Raji (cell line): Measurements from ENCODE around the gene MICB.

Experiments
- POLR2A ChIP-seq: IDR thresholded peaks from 2 replicates; pipeline ENCODE4 v1.6.1; 2011; ENCODE audit warnings: low read depth, low read length, control low read depth; ENCODE audit not compliant: insufficient read depth

The MICB gene

DNA sequence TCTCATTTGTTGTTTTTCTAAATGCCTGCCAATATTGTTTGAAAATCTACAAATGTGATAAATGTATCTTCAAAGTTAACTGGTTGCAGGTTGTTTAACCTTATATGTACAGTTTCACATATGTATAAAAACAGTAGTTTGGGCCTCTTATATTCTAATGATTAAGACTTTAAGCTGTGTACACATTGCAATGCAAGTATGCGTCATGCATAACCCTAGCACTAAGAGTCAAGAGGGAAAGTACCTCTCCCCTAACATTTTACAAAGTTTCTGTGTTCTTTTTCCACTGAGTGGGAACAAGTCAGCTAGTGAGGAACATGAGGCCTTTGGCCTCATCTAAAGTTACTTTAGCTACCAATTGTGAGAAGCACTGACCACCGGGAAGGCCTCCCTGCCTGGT is 25.7 kb upstream of the MICB start:
- no peak for TF ChIP-seq POLR2A

- TF ChIP-seq POLR2A, result no peak
Measured at GRCh38 chr6:31473244-31473643, 24.7 kb upstream of the MICB start.

DNA sequence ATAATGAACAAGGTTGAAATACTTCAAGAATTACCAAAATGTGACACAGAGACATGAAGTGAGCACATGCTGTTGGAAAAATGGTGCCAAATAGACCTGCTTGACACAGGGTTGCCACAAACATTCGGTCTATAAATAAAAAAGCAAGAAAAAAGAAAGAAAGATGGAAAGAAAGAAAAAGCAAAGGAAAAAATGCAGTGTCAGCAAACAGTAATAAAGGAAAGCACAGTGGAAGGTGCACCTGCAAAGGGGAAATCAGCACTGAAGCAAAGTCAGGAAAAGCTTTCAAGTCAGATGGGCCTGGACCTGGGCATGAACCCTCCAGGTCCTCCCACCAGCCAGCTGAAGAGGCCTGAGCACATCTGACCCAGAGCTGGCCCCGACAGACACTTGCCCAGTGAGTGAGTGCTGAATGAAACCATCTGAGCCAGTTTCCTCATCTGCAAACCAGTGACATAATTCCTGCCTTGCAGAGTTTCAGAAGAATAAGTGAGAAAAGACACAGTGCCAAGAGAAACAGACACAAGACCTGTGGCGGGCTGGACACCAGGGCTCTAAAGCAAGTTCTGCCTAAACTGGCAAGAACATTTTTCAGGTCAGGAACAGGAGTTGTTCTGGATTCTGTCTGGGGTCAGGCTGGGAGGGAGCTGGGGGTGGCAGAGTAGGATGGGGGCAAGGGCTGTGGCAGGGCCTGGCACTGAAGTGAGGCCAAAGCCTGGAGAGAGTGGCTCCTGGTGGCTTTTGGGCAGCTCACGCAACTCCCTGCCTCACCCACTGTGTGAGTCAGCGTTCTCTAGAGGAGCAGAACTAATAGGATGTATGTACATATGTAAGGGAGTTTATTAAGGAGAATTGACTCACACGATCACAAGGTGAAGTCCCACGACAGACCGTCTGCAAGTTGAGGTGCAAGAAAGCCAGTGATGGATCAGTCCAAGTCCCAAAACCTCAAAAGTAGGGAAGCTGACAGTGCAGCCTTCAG is 23.9 kb upstream of the MICB start:
- no peak for TF ChIP-seq POLR2A

GRCh38 chr6:31474871-31475286 is 23.1 kb upstream of the MICB start:
- TF ChIP-seq POLR2A, result no peak

DNA sequence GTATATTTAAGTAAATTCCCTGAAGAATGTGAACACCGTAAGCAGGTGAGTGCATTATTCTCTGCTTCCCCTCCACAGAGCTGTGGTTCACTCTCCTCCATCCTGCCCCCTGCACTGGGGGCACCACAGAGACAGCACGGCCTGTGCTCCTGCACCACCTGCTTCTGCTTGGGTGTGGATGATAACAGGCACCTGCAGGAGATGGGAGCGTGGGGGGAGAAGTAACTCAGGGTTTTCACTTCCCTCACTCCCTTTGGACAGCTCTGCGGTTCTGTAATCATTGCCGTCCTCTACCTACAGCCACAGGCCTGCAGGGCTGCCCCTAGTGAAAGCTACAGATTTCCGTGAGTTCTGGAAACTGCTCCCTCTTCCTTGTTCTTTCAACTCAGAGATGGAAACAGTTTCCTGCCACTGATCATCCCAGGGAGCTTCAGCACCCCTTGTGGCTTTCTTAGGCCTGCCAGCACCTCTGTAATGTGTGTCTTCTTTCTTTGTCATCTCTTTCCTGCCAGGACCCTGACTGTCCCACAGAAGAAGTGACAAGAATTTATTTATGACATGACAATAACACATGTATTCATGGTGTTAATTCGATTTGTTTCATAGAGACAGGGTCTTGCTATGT is 21.3 kb upstream of the MICB start:
- TF ChIP-seq POLR2A, result no peak

- no peak for TF ChIP-seq POLR2A
Measured at GRCh38 chr6:31477521-31477920, 20.4 kb upstream of the MICB start.

GRCh38 chr6:31478186-31478950 is 19.6 kb upstream of the MICB start:
- TF ChIP-seq POLR2A, result no peak

DNA sequence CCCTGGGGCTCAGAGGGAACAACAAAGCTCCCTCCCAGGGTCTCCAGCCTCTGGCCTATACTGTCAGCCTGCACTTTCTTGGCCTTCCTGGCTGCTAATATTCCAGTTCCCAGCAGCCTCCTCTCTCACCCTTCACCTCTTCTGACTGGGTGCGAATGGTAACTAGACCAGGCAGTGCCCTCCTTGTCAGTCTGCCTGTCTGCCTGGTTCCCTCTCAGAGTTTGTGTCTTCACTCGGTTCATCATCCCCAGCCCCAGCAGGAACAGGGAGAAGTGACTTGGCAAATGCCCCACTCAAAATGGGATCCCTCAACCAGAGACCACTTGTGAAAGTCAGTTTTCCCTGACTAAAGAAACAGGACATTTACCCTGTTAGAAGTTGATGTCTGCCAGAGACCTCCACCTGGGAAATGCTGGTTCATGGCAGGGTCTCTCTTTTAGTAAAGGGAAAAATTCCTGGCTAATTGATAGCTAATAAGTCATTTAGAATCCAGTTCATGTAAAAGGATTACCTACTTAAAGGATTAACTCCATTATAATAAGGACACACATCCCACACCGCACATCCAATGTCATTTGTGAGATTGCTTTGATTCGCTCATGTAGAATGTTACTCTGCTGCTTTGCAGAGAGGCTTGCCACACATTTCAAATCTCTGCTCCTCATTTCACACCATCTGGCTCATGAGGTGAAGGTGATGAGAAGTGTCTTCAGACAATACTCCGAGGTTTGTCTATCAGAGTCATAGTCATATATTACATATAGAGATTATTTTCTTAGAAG is 18.6 kb upstream of the MICB start:
- no peak for TF ChIP-seq POLR2A

DNA sequence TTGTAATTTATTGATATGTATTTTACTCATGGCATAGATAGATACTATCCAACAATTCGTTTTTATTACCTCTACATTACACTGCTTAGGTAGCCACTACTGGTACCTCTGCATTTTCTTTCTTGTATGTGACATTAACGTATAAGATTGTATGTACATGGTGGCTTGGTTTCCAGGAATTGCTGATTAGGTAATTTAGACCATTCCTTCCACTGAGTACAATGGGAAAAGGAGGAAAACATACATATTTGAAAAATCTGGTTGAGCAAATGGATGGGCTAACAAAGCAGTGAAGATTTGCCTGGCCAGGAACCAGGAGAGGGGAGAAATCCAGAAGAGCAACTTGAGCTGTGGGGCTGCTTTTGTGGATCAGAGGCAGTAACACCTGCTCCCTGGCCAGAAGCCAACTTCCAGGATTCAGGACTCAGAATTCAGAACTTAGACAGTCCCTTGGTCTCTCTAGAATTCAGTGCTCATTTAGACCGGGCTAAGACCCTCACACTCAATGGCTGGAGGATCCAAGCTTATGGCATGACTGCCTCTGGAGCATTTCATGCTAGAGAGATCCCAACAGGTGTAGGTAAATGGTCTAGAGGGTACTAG is 17.9 kb upstream of the MICB start:
- TF ChIP-seq POLR2A, result no peak

DNA sequence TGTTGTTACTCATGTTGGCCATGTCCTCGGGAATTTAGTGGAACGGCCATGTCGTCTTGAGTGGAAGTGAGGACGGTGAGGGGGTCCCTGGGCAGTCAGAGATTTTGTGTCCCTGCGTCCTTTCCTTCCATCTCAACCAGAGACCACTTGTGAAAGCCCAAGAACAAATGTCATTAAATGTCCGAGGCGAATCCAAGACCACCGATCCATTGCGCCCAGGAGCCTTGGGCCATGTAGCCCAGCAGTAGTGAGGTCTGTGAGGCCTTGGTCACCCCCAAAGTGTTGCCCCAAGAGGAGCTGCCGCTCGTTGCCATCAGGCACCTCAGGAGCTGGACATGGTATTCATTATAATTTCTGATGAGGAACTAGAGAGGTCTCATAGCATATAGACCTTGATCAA is 17.4 kb upstream of the MICB start:
- no peak for TF ChIP-seq POLR2A

GRCh38 chr6:31483392-31483791 is 14.6 kb upstream of the MICB start:
- no peak for TF ChIP-seq POLR2A

DNA sequence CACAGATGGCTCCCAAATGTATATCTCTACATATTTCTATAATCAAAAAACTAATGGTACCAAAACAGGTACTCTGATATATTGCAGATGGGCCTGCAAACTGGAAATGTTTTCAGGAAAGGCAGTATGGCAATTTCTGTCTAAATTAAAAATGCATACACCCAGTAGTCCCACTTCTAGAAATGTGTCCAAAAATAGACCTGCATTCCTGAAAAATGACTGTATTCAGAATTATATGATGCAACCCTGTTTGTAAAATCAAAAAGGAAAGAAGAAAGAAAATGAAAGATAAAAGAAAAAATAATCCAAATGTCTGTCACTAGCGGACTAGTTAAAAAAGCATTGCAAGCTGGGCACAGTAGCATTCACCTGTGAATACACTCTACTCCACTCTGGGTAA is 12.9 kb upstream of the MICB start:
- no peak for TF ChIP-seq POLR2A

DNA sequence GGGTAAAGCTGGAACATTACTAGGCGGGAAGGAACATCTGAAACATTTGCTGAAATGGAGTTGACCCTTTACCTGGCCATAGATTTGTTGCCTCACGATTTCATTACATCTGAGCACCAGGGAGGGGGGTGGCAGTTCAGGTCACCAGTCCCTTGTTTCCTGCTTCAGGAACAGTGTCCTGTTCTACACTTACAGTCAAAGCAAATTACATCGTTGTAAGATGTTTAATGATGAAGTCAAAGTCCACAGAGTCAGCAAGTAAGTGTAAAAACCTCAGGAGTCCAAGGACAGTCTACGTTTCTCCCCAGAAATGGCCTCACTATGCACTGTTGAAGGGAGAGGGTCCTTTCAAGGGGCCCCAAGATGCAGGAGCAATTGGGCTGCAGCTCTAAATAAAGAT is 8.9 kb upstream of the MICB start:
- TF ChIP-seq POLR2A, result no peak

DNA sequence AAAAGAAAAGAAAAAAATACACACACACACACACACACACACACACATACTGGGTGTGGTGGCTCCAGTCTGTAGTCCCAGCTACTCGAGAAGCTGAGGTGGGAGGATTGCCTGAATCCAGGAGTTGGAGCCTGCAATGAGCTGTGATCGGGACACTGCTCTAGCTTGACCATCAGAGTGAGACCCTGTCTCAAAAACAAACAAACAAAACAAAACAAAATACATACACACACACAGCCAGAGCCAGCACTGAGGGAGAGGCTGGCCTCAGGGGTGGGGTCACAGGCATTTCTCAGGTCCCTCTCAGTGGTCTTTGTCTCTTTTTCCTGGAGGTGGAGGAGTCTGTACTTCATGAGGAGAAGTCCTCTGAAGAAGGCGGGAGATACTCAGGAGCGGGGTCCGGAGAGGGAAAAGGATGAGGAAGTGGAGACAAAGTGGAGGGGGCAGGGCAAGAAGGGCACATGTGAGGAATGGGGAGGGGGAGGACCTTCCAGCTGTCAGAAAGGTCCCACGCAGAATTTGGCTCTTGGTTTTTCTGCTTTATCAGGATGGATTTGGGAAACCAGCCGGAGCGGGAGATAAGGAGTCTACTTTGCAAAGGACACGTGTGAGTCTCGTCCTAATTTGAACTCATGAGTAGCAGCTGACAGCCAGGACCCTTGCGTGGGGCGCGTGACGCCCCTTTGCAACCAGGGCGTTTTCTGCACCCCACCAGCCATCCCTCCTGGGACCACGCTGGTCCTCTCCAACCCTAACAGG is 7.7 kb upstream of the MICB start:
- no peak for TF ChIP-seq POLR2A
